Prostate gland (tissue), 2 donors: Measurements from ENCODE around the gene CDK16.

ENCODE experiments used
- POLR2A ChIP-seq: fragments of 450-650 bp; IDR thresholded peaks from one replicate; pipeline ENCODE4 v1.6.1; 2016; ENCODE audit warnings: antibody characterized with exemption, mild to moderate bottlenecking
- POLR2AphosphoS5 ChIP-seq: sonication (generic); formaldehyde crosslinking; IDR thresholded peaks from one replicate; pipeline ENCODE4 v1.6.1; 2017; ENCODE audit warnings: antibody characterized with exemption
- TF ChIP-seq, protein P1 (sequence below), 4 experiments: fragments of 200-600 bp in 2 of 4; fragments of 450-650 bp in 2 of 4; sonication (generic) in 2 of 4; IDR thresholded peaks; 1 replicate in 3 of 4; 2 replicates in 1 of 4; pipeline ENCODE4 v1.5.1; 2016 to 2019; ENCODE audit warnings: antibody characterized with exemption in 4 of 4, mild to moderate bottlenecking in 2 of 4, moderate library complexity in 2 of 4

DNA sequence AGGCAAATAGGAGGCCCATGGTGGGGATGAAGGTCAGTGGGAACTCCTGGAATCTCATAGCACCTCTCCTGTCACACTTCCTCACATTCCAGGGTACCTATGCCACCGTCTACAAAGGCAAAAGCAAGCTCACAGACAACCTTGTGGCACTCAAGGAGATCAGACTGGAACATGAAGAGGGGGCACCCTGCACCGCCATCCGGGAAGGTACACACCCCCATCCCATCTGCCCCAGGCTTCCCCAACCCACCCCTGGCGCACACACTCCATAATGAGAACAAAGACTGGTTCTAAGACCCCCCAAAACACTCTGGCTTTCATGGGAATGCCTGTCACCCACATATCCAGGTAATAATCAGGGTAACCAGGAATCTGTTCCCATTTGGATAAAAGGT, 6.4 kb downstream of the CDK16 start:
- TF ChIP-seq, protein P1, sequence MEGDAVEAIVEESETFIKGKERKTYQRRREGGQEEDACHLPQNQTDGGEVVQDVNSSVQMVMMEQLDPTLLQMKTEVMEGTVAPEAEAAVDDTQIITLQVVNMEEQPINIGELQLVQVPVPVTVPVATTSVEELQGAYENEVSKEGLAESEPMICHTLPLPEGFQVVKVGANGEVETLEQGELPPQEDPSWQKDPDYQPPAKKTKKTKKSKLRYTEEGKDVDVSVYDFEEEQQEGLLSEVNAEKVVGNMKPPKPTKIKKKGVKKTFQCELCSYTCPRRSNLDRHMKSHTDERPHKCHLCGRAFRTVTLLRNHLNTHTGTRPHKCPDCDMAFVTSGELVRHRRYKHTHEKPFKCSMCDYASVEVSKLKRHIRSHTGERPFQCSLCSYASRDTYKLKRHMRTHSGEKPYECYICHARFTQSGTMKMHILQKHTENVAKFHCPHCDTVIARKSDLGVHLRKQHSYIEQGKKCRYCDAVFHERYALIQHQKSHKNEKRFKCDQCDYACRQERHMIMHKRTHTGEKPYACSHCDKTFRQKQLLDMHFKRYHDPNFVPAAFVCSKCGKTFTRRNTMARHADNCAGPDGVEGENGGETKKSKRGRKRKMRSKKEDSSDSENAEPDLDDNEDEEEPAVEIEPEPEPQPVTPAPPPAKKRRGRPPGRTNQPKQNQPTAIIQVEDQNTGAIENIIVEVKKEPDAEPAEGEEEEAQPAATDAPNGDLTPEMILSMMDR (IDR thresholded peaks at IDR 0.05) = no peak
- TF ChIP-seq POLR2AphosphoS5 (no peak), POLR2A (no peak)
